Measurements from ENCODE around the gene TSPAN7.

Gene TSPAN7

GRCh38 chrX:38612281-38612680 lies 50.9 kb downstream of the TSPAN7 start:
- Histone ChIP-seq H3K27ac (ENCODE audit: low read depth, low read length) (no peak overlapping the region), H3K9me3 (ENCODE audit: control insufficient read depth in 5 of 5, low read length in 5 of 5) (no peaks in the 10 kb centered on the region), H3K27me3 (ENCODE audit: control insufficient read depth in 5 of 5, insufficient read depth in 4 of 5, low read length in 5 of 5) (peaks cover 0 to 9% (median 4%) of the 10 kb centered on the region in 5 donors), H3K9ac (ENCODE audit: low read length in 5 of 5) (no peak overlapping the region), H3K36me3 (ENCODE audit: control insufficient read depth in 5 of 5, insufficient read depth in 5 of 5, low read length in 5 of 5) (no peaks in the 10 kb centered on the region), H3K4me1 (ENCODE audit: control insufficient read depth in 5 of 5, insufficient read depth in 5 of 5, low read length in 5 of 5) (peaks cover 0 to 16% (median 0%) of the 10 kb centered on the region in 5 donors), H3K4me3 (ENCODE audit: low read depth in 1 of 5, low read length in 5 of 5) (no peak overlapping the region)

GRCh38 chrX:38614485-38614884 lies 53.1 kb downstream of the TSPAN7 start:
- Histone ChIP-seq H3K27me3 (ENCODE audit: control insufficient read depth in 5 of 5, insufficient read depth in 4 of 5, low read length in 5 of 5) (peaks cover 0 to 12% (median 6%) of the 10 kb centered on the region in 5 donors), H3K9ac (ENCODE audit: low read length in 5 of 5) (no peak overlapping the region), H3K27ac (ENCODE audit: low read depth, low read length) (no peak overlapping the region), H3K36me3 (ENCODE audit: control insufficient read depth in 5 of 5, insufficient read depth in 5 of 5, low read length in 5 of 5) (no peaks in the 10 kb centered on the region), H3K4me3 (ENCODE audit: low read depth in 1 of 5, low read length in 5 of 5) (no peak overlapping the region), H3K9me3 (ENCODE audit: control insufficient read depth in 5 of 5, low read length in 5 of 5) (no peaks in the 10 kb centered on the region), H3K4me1 (ENCODE audit: control insufficient read depth in 5 of 5, insufficient read depth in 5 of 5, low read length in 5 of 5) (peaks cover 0 to 12% (median 7%) of the 10 kb centered on the region in 5 donors)

GRCh38 chrX:38616904-38617303 lies 55.6 kb downstream of the TSPAN7 start:
- peaks cover 0 to 10% (median 8%) of the 10 kb centered on the region in 5 donors for H3K27me3 ChIP-seq (ENCODE audit: control insufficient read depth in 5 of 5, insufficient read depth in 4 of 5, low read length in 5 of 5)
- no peak overlapping the region for H3K27ac ChIP-seq (ENCODE audit: low read depth, low read length)
- H3K9ac ChIP-seq (ENCODE audit: low read length in 5 of 5): no peak overlapping the region
- H3K4me3 ChIP-seq (ENCODE audit: low read depth in 1 of 5, low read length in 5 of 5): no peak overlapping the region
- no peaks in the 10 kb centered on the region for H3K36me3 ChIP-seq (ENCODE audit: control insufficient read depth in 5 of 5, insufficient read depth in 5 of 5, low read length in 5 of 5)
- peaks cover 0 to 9% (median 7%) of the 10 kb centered on the region in 5 donors for H3K4me1 ChIP-seq (ENCODE audit: control insufficient read depth in 5 of 5, insufficient read depth in 5 of 5, low read length in 5 of 5)
- no peaks in the 10 kb centered on the region for H3K9me3 ChIP-seq (ENCODE audit: control insufficient read depth in 5 of 5, low read length in 5 of 5)

- H3K27ac ChIP-seq (ENCODE audit: low read depth, low read length): no peak overlapping the region
- H3K9ac ChIP-seq (ENCODE audit: low read length in 5 of 5): no peak overlapping the region
- H3K4me1 ChIP-seq (ENCODE audit: control insufficient read depth in 5 of 5, insufficient read depth in 5 of 5, low read length in 5 of 5): peaks cover 0 to 9% (median 7%) of the 10 kb centered on the region in 5 donors
- no peaks in the 10 kb centered on the region for H3K36me3 ChIP-seq (ENCODE audit: control insufficient read depth in 5 of 5, insufficient read depth in 5 of 5, low read length in 5 of 5)
- H3K27me3 ChIP-seq (ENCODE audit: control insufficient read depth in 5 of 5, insufficient read depth in 4 of 5, low read length in 5 of 5): peaks cover 0 to 10% (median 8%) of the 10 kb centered on the region in 5 donors
- no peaks in the 10 kb centered on the region for H3K9me3 ChIP-seq (ENCODE audit: control insufficient read depth in 5 of 5, low read length in 5 of 5)
- no peak overlapping the region for H3K4me3 ChIP-seq (ENCODE audit: low read depth in 1 of 5, low read length in 5 of 5)
Observed at GRCh38 chrX:38618180-38618579, 56.8 kb downstream of the TSPAN7 start.

- Histone ChIP-seq H3K9ac (ENCODE audit: low read length in 5 of 5) (no peak overlapping the region), H3K4me3 (ENCODE audit: low read depth in 1 of 5, low read length in 5 of 5) (no peak overlapping the region), H3K9me3 (ENCODE audit: control insufficient read depth in 5 of 5, low read length in 5 of 5) (no peaks in the 10 kb centered on the region), H3K4me1 (ENCODE audit: control insufficient read depth in 5 of 5, insufficient read depth in 5 of 5, low read length in 5 of 5) (peaks cover 0 to 7% (median 0%) of the 10 kb centered on the region in 5 donors), H3K27me3 (ENCODE audit: control insufficient read depth in 5 of 5, insufficient read depth in 4 of 5, low read length in 5 of 5) (peaks cover 0 to 9% (median 5%) of the 10 kb centered on the region in 5 donors), H3K27ac (ENCODE audit: low read depth, low read length) (no peak overlapping the region), H3K36me3 (ENCODE audit: control insufficient read depth in 5 of 5, insufficient read depth in 5 of 5, low read length in 5 of 5) (no peaks in the 10 kb centered on the region)
Observed at GRCh38 chrX:38620623-38621022, 59.3 kb downstream of the TSPAN7 start.

GRCh38 chrX:38626296-38626695 lies 65.0 kb downstream of the TSPAN7 start:
- H3K27ac ChIP-seq (ENCODE audit: low read depth, low read length): no peak overlapping the region
- no peaks in the 10 kb centered on the region for H3K4me1 ChIP-seq (ENCODE audit: control insufficient read depth in 5 of 5, insufficient read depth in 5 of 5, low read length in 5 of 5)
- no peak overlapping the region for H3K9ac ChIP-seq (ENCODE audit: low read length in 5 of 5)

GRCh38 chrX:38627683-38628082 lies 66.3 kb downstream of the TSPAN7 start:
- H3K4me3 ChIP-seq (ENCODE audit: low read depth in 1 of 5, low read length in 5 of 5): no peak overlapping the region
- no peak overlapping the region for H3K27ac ChIP-seq (ENCODE audit: low read depth, low read length)
- no peak overlapping the region for H3K9ac ChIP-seq (ENCODE audit: low read length in 5 of 5)

More at GRCh38 chrX:38626296-38626695, 65.0 kb downstream of the TSPAN7 start:
- Histone ChIP-seq H3K36me3 (ENCODE audit: control insufficient read depth in 5 of 5, insufficient read depth in 5 of 5, low read length in 5 of 5) (no peaks in the 10 kb centered on the region), H3K27me3 (ENCODE audit: control insufficient read depth in 5 of 5, insufficient read depth in 4 of 5, low read length in 5 of 5) (peaks cover 0 to 10% (median 4%) of the 10 kb centered on the region in 5 donors), H3K4me3 (ENCODE audit: low read depth in 1 of 5, low read length in 5 of 5) (no peak overlapping the region), H3K9me3 (ENCODE audit: control insufficient read depth in 5 of 5, low read length in 5 of 5) (no peaks in the 10 kb centered on the region)

GRCh38 chrX:38628587-38628986 lies 67.2 kb downstream of the TSPAN7 start:
- H3K27ac ChIP-seq (ENCODE audit: low read depth, low read length): no peak overlapping the region
- peaks cover 3 to 8% (median 4%) of the 10 kb centered on the region in 5 donors for H3K27me3 ChIP-seq (ENCODE audit: control insufficient read depth in 5 of 5, insufficient read depth in 4 of 5, low read length in 5 of 5)
- H3K9ac ChIP-seq (ENCODE audit: low read length in 5 of 5): no peak overlapping the region
- H3K36me3 ChIP-seq (ENCODE audit: control insufficient read depth in 5 of 5, insufficient read depth in 5 of 5, low read length in 5 of 5): no peaks in the 10 kb centered on the region
- no peaks in the 10 kb centered on the region for H3K4me1 ChIP-seq (ENCODE audit: control insufficient read depth in 5 of 5, insufficient read depth in 5 of 5, low read length in 5 of 5)
- no peaks in the 10 kb centered on the region for H3K9me3 ChIP-seq (ENCODE audit: control insufficient read depth in 5 of 5, low read length in 5 of 5)
- no peak overlapping the region for H3K4me3 ChIP-seq (ENCODE audit: low read depth in 1 of 5, low read length in 5 of 5)

More at GRCh38 chrX:38627683-38628082, 66.3 kb downstream of the TSPAN7 start:
- no peaks in the 10 kb centered on the region for H3K4me1 ChIP-seq (ENCODE audit: control insufficient read depth in 5 of 5, insufficient read depth in 5 of 5, low read length in 5 of 5)
- H3K27me3 ChIP-seq (ENCODE audit: control insufficient read depth in 5 of 5, insufficient read depth in 4 of 5, low read length in 5 of 5): peaks cover 3 to 8% (median 4%) of the 10 kb centered on the region in 5 donors
- no peaks in the 10 kb centered on the region for H3K36me3 ChIP-seq (ENCODE audit: control insufficient read depth in 5 of 5, insufficient read depth in 5 of 5, low read length in 5 of 5)
- no peaks in the 10 kb centered on the region for H3K9me3 ChIP-seq (ENCODE audit: control insufficient read depth in 5 of 5, low read length in 5 of 5)

GRCh38 chrX:38632516-38632915 lies 71.2 kb downstream of the TSPAN7 start:
- Histone ChIP-seq H3K4me1 (ENCODE audit: control insufficient read depth in 5 of 5, insufficient read depth in 5 of 5, low read length in 5 of 5) (peaks cover 0 to 3% (median 0%) of the 10 kb centered on the region in 5 donors), H3K36me3 (ENCODE audit: control insufficient read depth in 5 of 5, insufficient read depth in 5 of 5, low read length in 5 of 5) (no peaks in the 10 kb centered on the region), H3K4me3 (ENCODE audit: low read depth in 1 of 5, low read length in 5 of 5) (peak overlapping the region in 1 of 5 donors; percentile 7), H3K27ac (ENCODE audit: low read depth, low read length) (no peak overlapping the region), H3K9ac (ENCODE audit: low read length in 5 of 5) (no peak overlapping the region), H3K9me3 (ENCODE audit: control insufficient read depth in 5 of 5, low read length in 5 of 5) (no peaks in the 10 kb centered on the region), H3K27me3 (ENCODE audit: control insufficient read depth in 5 of 5, insufficient read depth in 4 of 5, low read length in 5 of 5) (peaks cover 0 to 7% (median 3%) of the 10 kb centered on the region in 5 donors)

- no peak overlapping the region for H3K9ac ChIP-seq (ENCODE audit: low read length in 5 of 5)
- no peaks in the 10 kb centered on the region for H3K36me3 ChIP-seq (ENCODE audit: control insufficient read depth in 5 of 5, insufficient read depth in 5 of 5, low read length in 5 of 5)
- H3K27me3 ChIP-seq (ENCODE audit: control insufficient read depth in 5 of 5, insufficient read depth in 4 of 5, low read length in 5 of 5): peaks cover 0 to 16% (median 4%) of the 10 kb centered on the region in 5 donors
- H3K27ac ChIP-seq (ENCODE audit: low read depth, low read length): no peak overlapping the region
- H3K4me1 ChIP-seq (ENCODE audit: control insufficient read depth in 5 of 5, insufficient read depth in 5 of 5, low read length in 5 of 5): peaks cover 0 to 6% (median 0%) of the 10 kb centered on the region in 5 donors
- no peaks in the 10 kb centered on the region for H3K9me3 ChIP-seq (ENCODE audit: control insufficient read depth in 5 of 5, low read length in 5 of 5)
- no peak overlapping the region for H3K4me3 ChIP-seq (ENCODE audit: low read depth in 1 of 5, low read length in 5 of 5)
Observed at GRCh38 chrX:38634665-38635064, 73.3 kb downstream of the TSPAN7 start.
